ENCODE results near the gene SMIM13. TPM values are rescaled to one million over a fixed set of nuclear protein-coding genes. Genes with fewer than 3 reads are reported as not detected.

SMIM13 gene
- total and polyA plus RNA-seq, 4 donors = 2.9 to 14.7 (median 5.7) TPM

GRCh38 chr6:11143394-11144371 is 50.0 kb downstream of the SMIM13 start:
- Histone ChIP-seq H3K4me1 (ENCODE audit: control insufficient read depth in 5 of 5, insufficient read depth in 5 of 5, low read length in 5 of 5) (no peaks in the 10 kb centered on the region), H3K36me3 (ENCODE audit: control insufficient read depth in 4 of 4, insufficient read depth in 4 of 4, low read length in 4 of 4) (no peaks in the 10 kb centered on the region), H3K9me3 (ENCODE audit: control insufficient read depth in 4 of 4, insufficient read depth in 3 of 4, low read length in 3 of 4) (no peaks in the 10 kb centered on the region), H3K9ac (ENCODE audit: insufficient read depth in 1 of 2, low read length in 2 of 2) (no peak overlapping the region), H3K27ac (ENCODE audit: low read depth in 1 of 2, low read length in 1 of 2) (no peak overlapping the region), H3K27me3 (ENCODE audit: control insufficient read depth in 3 of 3, insufficient read depth in 3 of 3, low read length in 2 of 3) (no peaks in the 10 kb centered on the region), H3K4me3 (no peak overlapping the region)
- no peak for TF ChIP-seq CTCF (IDR thresholded peaks at IDR 0.05; ENCODE audit: control extremely low read depth, extremely low read depth)
- DNase-seq (peak in 1 of 3 donors; percentile 23), ATAC-seq (ENCODE audit: insufficient read depth, low FRiP score) (peak; percentile 68)
- WGBS, 2 donors = 54 to 68% methylated on average over 10 of the region's 10 CpGs

- TF ChIP-seq CTCF (IDR thresholded peaks at IDR 0.05; ENCODE audit: control extremely low read depth, extremely low read depth) = peak; percentile 96
- ATAC-seq (ENCODE audit: insufficient read depth, low FRiP score) (peak; percentile 85), DNase-seq (peak; percentile 70 to 82 (median 75))
- 22 to 25% methylated on average over 6 of the region's 6 CpGs for WGBS, 2 donors
- Histone ChIP-seq H3K9ac (ENCODE audit: insufficient read depth in 1 of 2, low read length in 2 of 2) (no peak overlapping the region), H3K4me1 (ENCODE audit: control insufficient read depth in 5 of 5, insufficient read depth in 5 of 5, low read length in 5 of 5) (no peaks in the 10 kb centered on the region), H3K27me3 (ENCODE audit: control insufficient read depth in 3 of 3, insufficient read depth in 3 of 3, low read length in 2 of 3) (no peaks in the 10 kb centered on the region), H3K4me3 (no peak overlapping the region), H3K9me3 (ENCODE audit: control insufficient read depth in 4 of 4, insufficient read depth in 3 of 4, low read length in 3 of 4) (no peaks in the 10 kb centered on the region), H3K36me3 (ENCODE audit: control insufficient read depth in 4 of 4, insufficient read depth in 4 of 4, low read length in 4 of 4) (no peaks in the 10 kb centered on the region), H3K27ac (ENCODE audit: low read depth in 1 of 2, low read length in 1 of 2) (no peak overlapping the region)
Measured at GRCh38 chr6:11144393-11144851, 50.8 kb downstream of the SMIM13 start.

- Histone ChIP-seq H3K27me3 (ENCODE audit: control insufficient read depth in 3 of 3, insufficient read depth in 3 of 3, low read length in 2 of 3) (no peaks in the 10 kb centered on the region), H3K4me3 (no peak overlapping the region), H3K9me3 (ENCODE audit: control insufficient read depth in 4 of 4, insufficient read depth in 3 of 4, low read length in 3 of 4) (no peaks in the 10 kb centered on the region), H3K36me3 (ENCODE audit: control insufficient read depth in 4 of 4, insufficient read depth in 4 of 4, low read length in 4 of 4) (no peaks in the 10 kb centered on the region), H3K4me1 (ENCODE audit: control insufficient read depth in 5 of 5, insufficient read depth in 5 of 5, low read length in 5 of 5) (no peaks in the 10 kb centered on the region), H3K27ac (ENCODE audit: low read depth in 1 of 2, low read length in 1 of 2) (no peak overlapping the region), H3K9ac (ENCODE audit: insufficient read depth in 1 of 2, low read length in 2 of 2) (no peak overlapping the region)
- TF ChIP-seq CTCF (IDR thresholded peaks at IDR 0.05; ENCODE audit: control extremely low read depth, extremely low read depth) = no peak
- DNase-seq (no peak), ATAC-seq (ENCODE audit: insufficient read depth, low FRiP score) (no peak)
- 91 to 94% methylated on average over 4 of the region's 4 CpGs for WGBS, 2 donors
Measured at GRCh38 chr6:11146117-11146826, 52.6 kb downstream of the SMIM13 start.

Measured in lung (tissue), 12 donors.